OCI-M2 (cell line): ENCODE measurements around the gene GRIK4.

ENCODE experiments used
- DNase-seq: peaks from one replicate; lab custom pipeline; 2025; ENCODE audit not compliant: unreplicated experiment; lab: John Stamatoyannopoulos, UW

The GRIK4 gene

DNA sequence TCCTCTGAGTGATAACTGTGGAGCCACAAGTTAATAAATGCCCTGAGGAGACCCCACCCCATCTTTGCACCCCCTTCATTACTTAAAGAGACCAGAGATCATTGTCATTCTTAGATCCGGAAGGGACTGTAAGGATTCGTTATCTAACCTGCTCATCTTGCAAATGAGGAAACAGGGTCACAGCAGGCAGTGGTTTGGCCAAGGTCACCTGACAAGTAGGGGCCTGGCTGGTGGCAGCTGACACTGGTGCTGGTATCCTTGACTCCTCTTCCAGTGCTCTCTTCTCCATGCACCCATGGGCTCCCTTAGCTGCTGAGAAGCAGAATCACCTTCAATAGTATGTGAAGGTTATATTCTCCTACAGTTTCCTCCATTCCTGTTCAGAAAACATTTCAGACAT is 151.6 kb downstream of the GRIK4 start:
- no peak for DNase-seq

- DNase-seq, result no peak
These were observed 154.6 kb downstream of the GRIK4 start for GRCh38 chr11:120666121-120666639.

- DNase-seq, result no peak
These were observed 155.7 kb downstream of the GRIK4 start for GRCh38 chr11:120667281-120667680.

DNA sequence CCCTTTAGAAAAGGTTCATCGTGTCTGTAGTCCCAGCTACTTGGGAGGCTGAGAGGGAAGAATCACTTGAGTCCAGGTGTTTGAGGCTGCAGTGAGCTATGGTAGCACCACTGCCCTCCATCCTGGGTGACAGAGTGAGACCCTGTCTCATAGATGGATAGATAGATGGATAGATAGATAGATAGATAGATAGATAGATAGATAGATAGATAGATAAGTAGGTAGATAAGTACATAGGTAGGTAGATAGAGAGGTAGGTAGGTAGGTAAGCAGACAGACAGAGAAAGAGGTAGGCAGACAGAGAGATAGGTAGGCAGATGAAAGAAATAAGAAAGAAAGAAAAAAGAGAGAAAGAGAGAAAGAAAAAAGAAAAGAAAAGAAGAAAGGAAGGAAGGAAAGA is 156.4 kb downstream of the GRIK4 start:
- DNase-seq, result no peak

GRCh38 chr11:120668537-120668936 is 157.0 kb downstream of the GRIK4 start:
- no peak for DNase-seq

DNA sequence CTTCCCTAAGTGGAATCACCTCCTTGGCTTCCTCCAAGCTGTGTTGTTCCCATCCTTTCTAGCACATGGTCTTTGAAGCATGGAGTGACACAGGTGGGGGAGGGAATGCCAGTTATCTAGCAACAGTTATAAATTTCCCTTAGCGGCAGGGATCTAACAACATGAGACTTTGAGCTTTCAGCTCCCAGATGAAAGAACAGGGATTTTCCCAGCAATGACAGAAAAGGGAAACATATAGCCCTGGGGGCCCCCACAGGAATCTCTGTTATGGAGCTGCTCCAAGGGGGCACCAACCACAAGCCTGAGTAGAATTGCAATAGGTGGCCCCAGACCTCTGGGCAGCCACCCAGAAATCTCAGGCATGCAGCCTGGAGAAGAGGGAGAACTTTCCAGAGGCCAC is 163.0 kb downstream of the GRIK4 start:
- DNase-seq, result no peak

DNA sequence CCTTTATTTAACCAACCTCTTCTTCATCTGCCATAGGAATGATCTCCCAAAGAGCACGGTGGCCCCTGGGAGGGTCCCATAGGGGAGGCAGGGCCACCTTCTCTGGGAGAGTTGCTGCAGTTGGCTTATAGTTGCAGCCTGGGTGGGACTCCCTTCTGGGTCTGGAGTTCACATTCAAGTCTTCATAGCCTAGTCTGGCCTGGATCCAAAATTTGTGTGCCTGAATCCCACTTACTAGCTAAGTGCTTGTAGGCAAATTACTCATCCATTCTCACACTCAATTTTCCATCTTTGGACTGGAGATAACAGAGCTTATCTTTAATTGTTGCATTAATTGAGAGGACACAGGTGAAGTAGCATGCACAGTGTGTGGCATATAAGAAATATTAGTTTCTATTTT is 163.6 kb downstream of the GRIK4 start:
- no peak for DNase-seq

GRCh38 chr11:120676991-120677390 is 165.4 kb downstream of the GRIK4 start:
- DNase-seq, result no peak

- no peak for DNase-seq
These were observed 168.8 kb downstream of the GRIK4 start for GRCh38 chr11:120680322-120680721.

GRCh38 chr11:120681434-120682331 is 170.1 kb downstream of the GRIK4 start:
- DNase-seq, result no peak

DNA sequence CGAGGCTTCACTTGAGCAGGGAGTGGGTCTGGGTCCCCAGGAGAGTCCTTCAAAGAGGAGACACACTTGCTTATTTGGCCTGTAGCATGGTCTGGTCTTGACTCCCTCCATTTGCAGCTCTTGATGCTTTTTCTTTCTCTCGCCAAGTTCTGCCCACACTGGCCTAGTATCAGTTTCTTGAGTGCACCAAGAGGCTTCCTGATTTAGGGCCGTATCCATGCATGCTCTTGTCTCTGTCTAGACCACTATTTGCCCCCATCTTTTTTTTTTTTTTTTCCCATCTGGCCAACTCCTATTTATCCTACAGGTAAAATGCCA is 170.7 kb downstream of the GRIK4 start:
- DNase-seq, result no peak

GRCh38 chr11:120682866-120683265 is 171.3 kb downstream of the GRIK4 start:
- DNase-seq, result no peak

GRCh38 chr11:120686516-120686915 is 175.0 kb downstream of the GRIK4 start:
- no peak for DNase-seq

DNA sequence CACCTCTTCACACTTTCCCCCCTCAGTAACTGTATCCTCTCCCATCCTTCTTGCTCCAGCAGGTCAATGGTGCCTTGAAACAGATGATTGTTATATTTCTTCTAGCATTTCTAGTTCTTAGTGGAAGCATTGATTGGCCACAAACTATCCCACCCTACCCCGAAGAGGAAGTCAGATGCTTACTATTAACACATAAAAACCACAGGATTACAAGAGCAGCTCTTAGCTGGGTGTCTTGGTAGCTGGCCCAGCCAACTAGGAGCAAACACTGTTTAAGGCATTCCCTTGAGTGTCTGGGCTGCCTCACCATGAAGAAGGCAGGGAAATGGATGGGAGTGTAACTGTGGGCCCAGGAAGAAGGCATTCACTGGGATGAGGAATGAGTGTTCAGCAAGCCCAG is 176.6 kb downstream of the GRIK4 start:
- DNase-seq, result no peak

GRCh38 chr11:120689596-120690275 is 178.2 kb downstream of the GRIK4 start:
- DNase-seq, result no peak

DNA sequence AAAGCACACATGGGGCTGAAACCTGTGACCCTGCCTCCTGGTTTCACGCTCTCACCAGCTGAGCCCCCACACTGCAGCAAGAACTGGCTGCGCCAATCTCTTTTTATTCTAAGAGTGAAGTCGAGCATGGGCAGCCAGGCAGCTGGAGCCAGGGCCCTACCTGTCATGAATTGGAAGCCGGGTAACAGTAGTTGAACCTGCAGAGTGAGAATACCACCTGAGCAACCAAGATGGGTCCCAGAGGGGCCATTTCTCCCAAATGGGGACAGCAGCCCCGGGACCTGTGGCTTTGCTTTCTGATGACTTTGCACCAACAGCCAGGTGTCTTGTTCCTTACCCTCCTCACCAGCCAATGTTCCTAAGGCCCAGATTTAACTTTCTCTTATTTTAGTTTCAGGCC is 178.9 kb downstream of the GRIK4 start:
- DNase-seq, result no peak

DNA sequence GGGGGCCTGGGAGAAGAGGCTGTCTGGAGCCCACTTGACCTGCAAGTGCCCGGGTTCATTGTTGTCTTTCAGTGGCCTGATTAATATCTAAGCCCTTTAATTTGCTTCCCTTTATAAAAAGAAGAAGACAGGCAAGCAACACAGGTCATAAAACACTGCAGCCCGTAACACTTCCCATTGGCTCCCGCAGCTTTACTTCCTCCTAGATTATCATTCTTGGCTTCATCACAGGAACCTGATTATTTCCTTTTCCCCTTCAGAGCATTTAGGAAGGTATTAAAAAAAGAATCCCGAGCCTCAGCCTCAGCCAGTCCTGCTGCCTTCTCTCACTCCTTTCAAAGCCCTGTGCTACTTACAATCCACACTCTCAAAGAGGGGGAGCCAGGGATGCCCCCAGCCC is 183.2 kb downstream of the GRIK4 start:
- DNase-seq, result no peak

GRCh38 chr11:120695426-120695825 is 183.9 kb downstream of the GRIK4 start:
- DNase-seq, result no peak

DNA sequence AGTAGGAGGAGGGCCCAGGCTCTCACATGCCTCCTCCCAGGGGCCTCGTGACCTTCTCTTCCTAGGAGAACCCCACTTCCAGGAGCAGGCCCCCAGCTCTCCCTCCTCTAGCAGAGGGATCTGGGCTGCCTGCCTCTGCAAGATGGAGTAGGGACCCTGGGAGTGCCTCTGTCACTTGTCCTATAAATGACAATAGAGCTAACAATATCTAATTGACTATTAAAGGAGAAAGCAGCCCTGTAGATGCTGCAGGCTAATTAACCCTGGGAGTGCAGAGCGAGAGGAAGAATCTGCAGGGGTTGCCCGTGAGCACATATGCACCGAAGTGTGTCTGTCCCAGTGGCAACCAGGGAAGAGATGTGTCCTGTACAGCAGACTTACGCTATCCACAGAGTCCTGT is 184.4 kb downstream of the GRIK4 start:
- no peak for DNase-seq

- no peak for DNase-seq
These were observed 185.2 kb downstream of the GRIK4 start for GRCh38 chr11:120696597-120697218.

DNA sequence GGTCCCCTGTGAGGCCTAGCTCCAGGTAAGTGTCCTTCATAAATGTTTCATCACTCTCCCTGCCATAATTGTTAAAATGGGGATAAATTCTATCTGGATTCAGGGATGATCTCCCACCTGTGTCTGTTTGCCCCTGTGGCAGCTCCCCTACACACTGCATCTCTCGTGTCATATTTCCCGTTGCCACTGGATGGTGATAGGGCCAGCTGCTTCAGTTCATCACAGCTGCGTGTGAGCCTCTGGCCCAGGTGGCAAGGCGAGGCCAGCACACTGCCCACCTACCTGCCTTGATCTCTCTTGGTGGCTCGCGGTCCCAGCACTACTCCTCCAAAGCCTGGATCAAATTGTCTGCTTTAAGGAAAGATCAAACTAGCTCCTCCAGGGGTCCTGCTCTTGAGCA is 187.4 kb downstream of the GRIK4 start:
- DNase-seq, result no peak

- DNase-seq, result no peak
These were observed 191.1 kb downstream of the GRIK4 start for GRCh38 chr11:120702656-120703055.
